ENCODE results near the gene NUBPL.
"Not testable (repeated sequence)": the region's sequence is repeated elsewhere in the genome, so short reads cannot be mapped to it uniquely, and the experiment has no call there.

NUBPL gene

DNA sequence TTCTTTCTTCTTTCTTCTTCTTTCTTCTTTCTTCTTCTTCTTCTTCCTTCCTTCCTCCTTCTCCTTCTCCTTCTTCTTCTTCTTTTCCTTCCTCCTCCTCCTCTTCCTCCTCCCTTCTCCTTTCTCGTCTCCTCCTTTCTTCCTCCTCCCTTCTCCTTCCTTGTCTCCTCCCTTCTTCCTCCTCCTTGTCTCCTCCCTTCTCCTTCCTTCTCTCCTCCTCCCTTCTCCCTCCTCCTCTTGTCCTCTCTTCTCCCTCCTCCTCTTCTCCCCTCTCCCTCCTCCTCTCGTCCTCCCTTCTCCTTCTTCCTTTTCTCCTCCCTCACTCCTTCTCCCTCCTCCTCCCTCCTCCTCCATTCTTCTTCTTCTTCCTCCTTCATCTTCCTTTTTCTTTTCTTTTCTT is 44.5 kb downstream of the NUBPL start:
- DNase-seq (ENCODE audit: extremely low spot score): no peak
- ChIA-PET CTCF (no interaction called here), POLR2A (no interaction called here)
- TF ChIP-seq, protein P1, sequence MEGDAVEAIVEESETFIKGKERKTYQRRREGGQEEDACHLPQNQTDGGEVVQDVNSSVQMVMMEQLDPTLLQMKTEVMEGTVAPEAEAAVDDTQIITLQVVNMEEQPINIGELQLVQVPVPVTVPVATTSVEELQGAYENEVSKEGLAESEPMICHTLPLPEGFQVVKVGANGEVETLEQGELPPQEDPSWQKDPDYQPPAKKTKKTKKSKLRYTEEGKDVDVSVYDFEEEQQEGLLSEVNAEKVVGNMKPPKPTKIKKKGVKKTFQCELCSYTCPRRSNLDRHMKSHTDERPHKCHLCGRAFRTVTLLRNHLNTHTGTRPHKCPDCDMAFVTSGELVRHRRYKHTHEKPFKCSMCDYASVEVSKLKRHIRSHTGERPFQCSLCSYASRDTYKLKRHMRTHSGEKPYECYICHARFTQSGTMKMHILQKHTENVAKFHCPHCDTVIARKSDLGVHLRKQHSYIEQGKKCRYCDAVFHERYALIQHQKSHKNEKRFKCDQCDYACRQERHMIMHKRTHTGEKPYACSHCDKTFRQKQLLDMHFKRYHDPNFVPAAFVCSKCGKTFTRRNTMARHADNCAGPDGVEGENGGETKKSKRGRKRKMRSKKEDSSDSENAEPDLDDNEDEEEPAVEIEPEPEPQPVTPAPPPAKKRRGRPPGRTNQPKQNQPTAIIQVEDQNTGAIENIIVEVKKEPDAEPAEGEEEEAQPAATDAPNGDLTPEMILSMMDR (IDR thresholded peaks at IDR 0.05; ENCODE audit: control extremely low read depth, extremely low read depth, low read depth, missing control alignments): no peak

DNA sequence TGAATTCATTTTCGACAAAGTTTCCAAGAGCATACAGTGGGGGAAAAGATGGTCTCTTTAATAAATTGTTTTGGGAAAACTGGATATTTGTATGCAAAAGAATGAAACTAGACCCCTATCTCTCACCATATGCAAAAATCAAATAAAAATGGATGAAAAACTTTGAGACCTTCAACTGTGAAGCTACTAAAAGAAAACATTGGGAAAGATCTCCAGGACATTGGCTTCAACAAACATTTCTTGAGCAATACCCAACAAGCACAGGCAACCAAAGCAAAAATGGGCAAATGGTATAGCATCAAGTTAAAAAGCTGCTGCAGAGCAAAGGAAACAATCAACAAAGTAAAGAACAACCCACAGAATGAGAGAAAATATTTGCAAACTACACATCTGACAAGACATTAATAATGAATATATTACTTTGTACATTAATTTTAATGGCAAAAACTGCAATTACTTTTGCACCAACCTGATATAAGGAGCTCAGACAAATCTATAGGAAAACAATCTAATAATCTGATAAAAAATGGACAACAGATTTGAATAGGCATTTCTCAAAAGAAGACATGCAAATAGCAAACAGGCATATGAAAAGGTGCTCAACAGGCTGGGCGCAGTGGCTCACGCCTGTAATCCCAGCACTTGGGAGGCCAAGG is 50.7 kb downstream of the NUBPL start:
- CTCF ChIA-PET: interaction anchor here (1.5 kb wide), 1 partner anchor 49 kb away, joined by 3 read pairs; no protein-coding TSS in a partner anchor
- TF ChIP-seq, protein P1 (IDR thresholded peaks at IDR 0.05; ENCODE audit: control extremely low read depth, extremely low read depth, low read depth, missing control alignments): no peak

DNA sequence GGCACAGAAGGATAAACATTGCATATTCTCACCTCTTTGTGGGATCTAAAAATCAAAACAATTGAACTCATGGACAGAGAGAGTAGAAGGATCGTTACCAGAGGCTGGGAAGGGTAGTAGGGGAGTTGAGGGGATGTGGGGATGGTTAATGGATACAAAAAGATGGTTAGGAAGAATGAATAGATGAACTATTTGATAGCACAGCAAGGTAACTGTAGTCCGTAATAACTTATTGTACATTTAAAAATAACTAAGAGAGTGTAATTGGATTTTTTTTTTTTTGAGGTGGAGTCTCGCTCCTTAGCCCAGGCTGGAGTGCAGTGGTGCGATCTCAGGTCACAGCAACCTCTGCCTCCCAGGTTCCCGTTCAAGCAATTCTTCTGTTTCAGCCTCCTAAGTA is 52.0 kb downstream of the NUBPL start:
- CTCF ChIA-PET: no interaction called here
- DNase-seq (ENCODE audit: extremely low spot score): no peak
- POLR2A ChIA-PET: no interaction called here
- TF ChIP-seq, protein P1 (IDR thresholded peaks at IDR 0.05; ENCODE audit: control extremely low read depth, extremely low read depth, low read depth, missing control alignments): no peak

More for the DNA sequence above, 50.7 kb downstream of the NUBPL start:
- no peak for DNase-seq (ENCODE audit: extremely low spot score)
- POLR2A ChIA-PET: no interaction called here

DNA sequence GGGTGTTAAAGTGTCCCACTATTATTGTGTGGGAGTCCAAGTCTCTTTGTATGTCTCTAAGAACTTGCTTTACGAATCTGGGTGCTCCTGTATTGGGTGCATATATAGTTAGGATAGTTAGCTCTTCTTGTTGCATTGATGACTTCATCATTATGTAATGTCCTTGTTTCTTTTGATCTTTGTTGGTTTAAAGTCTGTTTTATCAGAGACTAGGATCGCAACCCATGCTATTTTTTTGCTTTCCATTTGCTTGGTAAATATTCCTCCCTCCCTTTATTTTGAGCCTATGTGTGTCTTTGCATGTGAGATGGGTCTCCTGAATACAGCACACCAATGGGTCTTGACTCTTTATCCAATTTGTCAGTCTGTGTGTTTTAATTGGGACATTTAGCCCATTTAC is 57.7 kb downstream of the NUBPL start:
- CTCF ChIA-PET: not testable (repeated sequence)

DNA sequence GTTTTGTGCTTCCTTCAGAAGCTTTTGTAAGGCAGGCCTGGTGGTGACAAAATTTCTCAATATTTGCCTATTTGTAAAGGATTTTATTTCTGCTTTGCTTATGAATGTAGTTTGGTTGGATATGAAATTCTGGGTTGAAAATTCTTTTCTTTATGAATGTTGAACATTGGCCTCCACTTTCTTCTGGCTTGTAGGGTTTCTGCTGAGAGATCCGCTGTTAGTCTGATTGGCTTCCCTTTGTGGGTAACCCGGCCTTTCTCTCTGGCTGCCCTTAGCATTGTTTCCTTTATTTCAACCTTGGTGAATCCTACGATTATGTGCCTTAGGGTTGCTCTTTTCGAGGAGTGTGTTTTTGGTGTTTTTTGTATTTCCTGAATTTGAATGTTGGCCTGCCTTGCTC is 58.2 kb downstream of the NUBPL start:
- DNase-seq (ENCODE audit: extremely low spot score): no peak
- ChIA-PET POLR2A (no interaction called here), CTCF (no interaction called here)
- TF ChIP-seq, protein P1 (IDR thresholded peaks at IDR 0.05; ENCODE audit: control extremely low read depth, extremely low read depth, low read depth, missing control alignments): no peak

More for the DNA sequence above, 57.7 kb downstream of the NUBPL start:
- DNase-seq (ENCODE audit: extremely low spot score); POLR2A ChIA-PET: not testable (repeated sequence)

DNA sequence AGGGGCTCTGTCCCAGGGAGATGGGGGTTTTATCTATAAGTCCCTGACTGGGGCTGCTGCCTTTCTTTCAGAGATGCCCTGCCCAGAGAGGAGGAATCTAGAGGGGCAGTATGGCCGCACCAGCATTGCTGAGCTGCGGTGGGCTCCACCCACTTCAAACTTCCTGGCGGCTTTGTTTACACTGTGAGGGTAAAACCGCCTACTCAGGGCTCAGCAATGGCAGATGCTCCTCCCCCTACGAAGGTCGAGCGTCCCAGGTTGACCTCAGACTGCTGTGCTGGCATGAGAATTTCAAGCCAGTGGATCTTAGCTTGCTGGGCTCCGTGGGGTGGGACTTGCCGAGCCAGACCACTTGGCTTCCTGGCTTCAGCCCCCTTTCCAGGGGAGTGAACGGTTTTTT is 59.7 kb downstream of the NUBPL start:
- POLR2A ChIA-PET; DNase-seq (ENCODE audit: extremely low spot score); CTCF ChIA-PET: not testable (repeated sequence)

DNA sequence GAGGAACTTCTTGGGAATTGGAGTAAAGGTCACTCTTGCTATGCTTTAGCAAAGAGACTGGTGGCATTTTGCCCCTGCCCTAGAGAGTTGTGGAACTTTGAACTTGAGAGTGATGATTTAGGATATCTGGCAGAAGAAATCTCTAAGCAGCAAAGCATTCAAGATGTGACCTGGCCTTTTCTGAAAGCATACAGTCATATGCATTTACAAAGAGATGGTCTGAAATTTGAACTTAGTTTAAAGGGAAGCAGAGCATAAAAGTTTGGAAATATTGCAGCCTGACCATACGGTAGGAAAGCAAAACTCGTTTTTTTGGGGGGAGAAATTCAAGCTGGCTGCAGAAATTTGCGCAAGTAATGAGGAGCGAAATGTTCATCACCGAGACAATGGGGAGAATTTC is 60.9 kb downstream of the NUBPL start:
- TF ChIP-seq, protein P1 (IDR thresholded peaks at IDR 0.05; ENCODE audit: control extremely low read depth, extremely low read depth, low read depth, missing control alignments): no peak
- ChIA-PET POLR2A (interaction anchor here (0.6 kb wide), 1 partner anchor 29 kb away, joined by 4 read pairs; no protein-coding TSS in a partner anchor), CTCF (no interaction called here)
- DNase-seq (ENCODE audit: extremely low spot score): no peak

DNA sequence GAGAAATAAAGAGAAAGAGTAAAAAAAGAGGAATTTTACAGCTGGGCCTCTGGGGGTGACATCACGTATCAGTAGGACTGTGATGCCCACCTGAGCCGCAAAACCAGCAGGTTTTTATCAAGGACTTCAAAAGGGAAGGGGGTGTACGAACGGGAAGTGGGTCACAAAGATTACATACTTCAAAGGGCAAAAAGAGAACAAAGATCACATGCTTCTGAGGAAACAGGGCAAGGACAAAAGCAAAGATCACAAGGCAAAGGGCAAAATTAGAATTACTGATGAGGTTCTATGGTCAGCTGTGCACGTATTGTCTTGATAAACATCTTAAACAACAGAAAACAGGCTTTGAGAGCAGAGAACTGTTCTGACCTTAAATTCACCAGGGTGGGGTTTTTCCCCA is 91.7 kb downstream of the NUBPL start:
- DNase-seq (ENCODE audit: extremely low spot score); CTCF ChIA-PET; POLR2A ChIA-PET: not testable (repeated sequence)

Data from GM10248 (cell line).